ENCODE measurements around the gene CCSER1.

The CCSER1 gene

GRCh38 chr4:90946945-90947344 is 819.8 kb downstream of the CCSER1 start:
- no peak overlapping the region for H3K4me3 ChIP-seq (ENCODE audit: control insufficient read depth, low read depth, low read length)
- no peak for DNase-seq (ENCODE audit: low read depth)
- TF ChIP-seq CTCF (IDR thresholded peaks at IDR 0.05; ENCODE audit: control insufficient read depth, insufficient read depth, low read depth, low read length, missing control alignments) = no peak

- no peak overlapping the region for H3K4me3 ChIP-seq (ENCODE audit: control insufficient read depth, low read depth, low read length)
- DNase-seq (ENCODE audit: low read depth) = no peak
- no peak for TF ChIP-seq CTCF (IDR thresholded peaks at IDR 0.05; ENCODE audit: control insufficient read depth, insufficient read depth, low read depth, low read length, missing control alignments)
Observed at GRCh38 chr4:90950385-90950841, 823.2 kb downstream of the CCSER1 start.

- no peak for TF ChIP-seq CTCF (IDR thresholded peaks at IDR 0.05; ENCODE audit: control insufficient read depth, insufficient read depth, low read depth, low read length, missing control alignments)
- DNase-seq (ENCODE audit: low read depth) = no peak
- no peak overlapping the region for H3K4me3 ChIP-seq (ENCODE audit: control insufficient read depth, low read depth, low read length)
Observed at GRCh38 chr4:90951037-90951436, 823.8 kb downstream of the CCSER1 start.

GRCh38 chr4:90958256-90958895 is 831.2 kb downstream of the CCSER1 start:
- DNase-seq (ENCODE audit: low read depth) = no peak
- no peak for TF ChIP-seq CTCF (IDR thresholded peaks at IDR 0.05; ENCODE audit: control insufficient read depth, insufficient read depth, low read depth, low read length, missing control alignments)
- no peak overlapping the region for H3K4me3 ChIP-seq (ENCODE audit: control insufficient read depth, low read depth, low read length)

- no peak for DNase-seq (ENCODE audit: low read depth)
- no peak for TF ChIP-seq CTCF (IDR thresholded peaks at IDR 0.05; ENCODE audit: control insufficient read depth, insufficient read depth, low read depth, low read length, missing control alignments)
- H3K4me3 ChIP-seq (ENCODE audit: control insufficient read depth, low read depth, low read length) = no peak overlapping the region
Observed at GRCh38 chr4:90960433-90960832, 833.2 kb downstream of the CCSER1 start.

- H3K4me3 ChIP-seq (ENCODE audit: control insufficient read depth, low read depth, low read length) = no peak overlapping the region
- no peak for TF ChIP-seq CTCF (IDR thresholded peaks at IDR 0.05; ENCODE audit: control insufficient read depth, insufficient read depth, low read depth, low read length, missing control alignments)
- no peak for DNase-seq (ENCODE audit: low read depth)
Observed at GRCh38 chr4:90960840-90961239, 833.6 kb downstream of the CCSER1 start.
